HepG2 (cell line): Measurements from ENCODE around the gene PTK7. TPM values are rescaled to one million over a fixed set of nuclear protein-coding genes. Genes with fewer than 3 reads are reported as not detected.

Experiments used
- DNMT1 ChIP-seq: sonication (generic); formaldehyde crosslinking; IDR thresholded peaks from 2 replicates; pipeline ENCODE4 v1.5.1; 2020; ENCODE audit warnings: mild to moderate bottlenecking, missing genetic modification reagents
- DNMT3B ChIP-seq: conservative IDR thresholded peaks from 2 replicates; pipeline ENCODE4 v1.6.1; 2016; ENCODE audit warnings: missing biosample characterization, control low read depth
- ETV6 ChIP-seq: sonication (generic); formaldehyde crosslinking; conservative IDR thresholded peaks from 2 replicates; pipeline ENCODE4 v1.4.0; 2020; ENCODE audit warnings: missing genetic modification reagents
- MLLT10 ChIP-seq: sonication (generic); formaldehyde crosslinking; IDR thresholded peaks from 2 replicates; pipeline ENCODE4 v1.4.0; 2020; ENCODE audit warnings: missing genetic modification reagents
- PAF1 ChIP-seq: IDR thresholded peaks from 2 replicates; pipeline ENCODE4 v1.6.1; 2016; ENCODE audit warnings: missing genetic modification reagents, missing compliant biosample characterization
- POLR2AphosphoS2 ChIP-seq: IDR thresholded peaks from 2 replicates; pipeline ENCODE4 v1.6.1; 2011; ENCODE audit warnings: low read depth, low read length, improper control_type of control experiment
- SPEN ChIP-seq: sonication (generic); formaldehyde crosslinking; IDR thresholded peaks from 2 replicates; pipeline ENCODE4 v1.5.1; 2020; ENCODE audit warnings: low read depth, mild to moderate bottlenecking, missing genetic modification reagents
- ZBTB44 ChIP-seq: sonication (generic); formaldehyde crosslinking; IDR thresholded peaks from 2 replicates; pipeline ENCODE4 v1.4.0; 2020; ENCODE audit warnings: missing genetic modification reagents
- ZNF235 ChIP-seq: sonication (generic); formaldehyde crosslinking; IDR thresholded peaks from 2 replicates; pipeline ENCODE4 v1.8.1; 2023; ENCODE audit warnings: mild to moderate bottlenecking, missing genetic modification reagents, borderline replicate concordance
- ZNF24 ChIP-seq: fragments of 450-650 bp; IDR thresholded peaks from 2 replicates; pipeline ENCODE4 v1.6.1; 2017; ENCODE audit warnings: antibody characterized with exemption, mild to moderate bottlenecking
- ZNF256 ChIP-seq: sonication (generic); formaldehyde crosslinking; conservative IDR thresholded peaks from 2 replicates; pipeline ENCODE4 v1.4.0; 2020; ENCODE audit warnings: missing genetic modification reagents
- ZNF468 ChIP-seq: sonication (generic); formaldehyde crosslinking; IDR thresholded peaks from 2 replicates; pipeline ENCODE4 v1.8.0; 2022; ENCODE audit warnings: mild to moderate bottlenecking, moderate library complexity, missing genetic modification reagents
- ZNF484 ChIP-seq: sonication (generic); formaldehyde crosslinking; IDR thresholded peaks from 2 replicates; pipeline ENCODE4 v1.5.1; 2020; ENCODE audit warnings: mild to moderate bottlenecking, low read depth, missing genetic modification reagents, borderline replicate concordance
- ZNF83 ChIP-seq: sonication (generic); formaldehyde crosslinking; IDR thresholded peaks from 2 replicates; pipeline ENCODE4 v1.4.0; 2020; ENCODE audit warnings: missing genetic modification reagents, mild to moderate bottlenecking, borderline replicate concordance
- polyA plus RNA-seq, 8 experiments: library from polyadenylated mRNA; depleted of rRNA in 3 of 8; stranded (reverse) in 7 of 8; unstranded in 1 of 8; fragments of >200 nt; fragmentation: Illumina TruSeq in 4 of 8; extraction: Trizol in 4 of 8; gene quantifications; 2 replicates each; pipeline versions ENCODE4 v1.2.1 to v1.2.3, GENCODE V29; 2011 to 2016; ENCODE audit warnings: low read depth in 4 of 8, missing spikeins in 1 of 8, mixed read lengths in 1 of 8; ENCODE audit not compliant: insufficient read depth in 1 of 8
- total RNA-seq, 5 experiments: library from RNA; depleted of rRNA; stranded (reverse); fragments of >200 nt; fragmentation: Illumina TruSeq; extraction: Trizol; gene quantifications; 2 replicates each; pipeline ENCODE4 v1.2.3, GENCODE V29; 2016; ENCODE audit warnings: low read depth in 1 of 5
- TF ChIP-seq, protein P1 (sequence below): IDR thresholded peaks from 2 replicates; pipeline ENCODE4 v1.6.1; 2016
- TF ChIP-seq, protein P2 (sequence below): sonication (generic); formaldehyde crosslinking; IDR thresholded peaks from 2 replicates; pipeline ENCODE4 v1.5.1; 2020; ENCODE audit warnings: mild to moderate bottlenecking, missing genetic modification reagents, borderline replicate concordance
- TF ChIP-seq, protein P3 (sequence below): IDR thresholded peaks from 2 replicates; pipeline ENCODE4 v1.6.1; 2016; ENCODE audit warnings: low read depth
- TF ChIP-seq, protein P4 (sequence below): sonication (generic); formaldehyde crosslinking; IDR thresholded peaks from 2 replicates; pipeline ENCODE4 v1.8.0; 2022; ENCODE audit warnings: mild to moderate bottlenecking, missing genetic modification reagents, moderate library complexity
- TF ChIP-seq, protein P5 (sequence below): sonication (generic); formaldehyde crosslinking; IDR thresholded peaks from 2 replicates; pipeline ENCODE4 v1.4.0; 2020; ENCODE audit warnings: missing genetic modification reagents
- TF ChIP-seq, protein P6 (sequence below): IDR thresholded peaks from 2 replicates; pipeline ENCODE4 v1.6.1; 2016; ENCODE audit warnings: low read depth, borderline replicate concordance

Gene PTK7
- total and polyA plus RNA-seq, 2 of the 13 experiments (the other 11 are each of a cell fraction or from before 2014, with no cell fraction given) = 98.5 to 99.8 TPM

GRCh38 chr6:43075670-43076463 lies at the start of gene PTK7 (continued):
- TF ChIP-seq, protein P1, sequence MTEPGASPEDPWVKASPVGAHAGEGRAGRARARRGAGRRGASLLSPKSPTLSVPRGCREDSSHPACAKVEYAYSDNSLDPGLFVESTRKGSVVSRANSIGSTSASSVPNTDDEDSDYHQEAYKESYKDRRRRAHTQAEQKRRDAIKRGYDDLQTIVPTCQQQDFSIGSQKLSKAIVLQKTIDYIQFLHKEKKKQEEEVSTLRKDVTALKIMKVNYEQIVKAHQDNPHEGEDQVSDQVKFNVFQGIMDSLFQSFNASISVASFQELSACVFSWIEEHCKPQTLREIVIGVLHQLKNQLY = no peak
- TF ChIP-seq, protein P2, sequence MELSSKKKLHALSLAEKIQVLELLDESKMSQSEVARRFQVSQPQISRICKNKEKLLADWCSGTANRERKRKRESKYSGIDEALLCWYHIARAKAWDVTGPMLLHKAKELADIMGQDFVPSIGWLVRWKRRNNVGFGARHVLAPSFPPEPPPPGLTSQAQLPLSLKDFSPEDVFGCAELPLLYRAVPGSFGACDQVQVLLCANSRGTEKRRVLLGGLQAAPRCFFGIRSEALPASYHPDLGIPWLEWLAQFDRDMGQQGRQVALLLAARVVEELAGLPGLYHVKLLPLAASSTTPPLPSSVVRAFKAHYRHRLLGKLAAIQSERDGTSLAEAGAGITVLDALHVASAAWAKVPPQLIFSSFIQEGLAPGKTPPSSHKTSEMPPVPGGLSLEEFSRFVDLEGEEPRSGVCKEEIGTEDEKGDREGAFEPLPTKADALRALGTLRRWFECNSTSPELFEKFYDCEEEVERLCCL (CRISPR knock-in tag) = no peak
- TF ChIP-seq ZNF24 (no peak), MLLT10 (CRISPR knock-in tag) (no peak), ZNF235 (CRISPR knock-in tag) (0 out of 2 replicates have a peak, but pooled peaks have one; percentile 2), ETV6 (CRISPR knock-in tag) (no peak), PAF1 (no peak), SPEN (CRISPR knock-in tag) (no peak), ZNF468 (CRISPR knock-in tag) (no peak), DNMT1 (CRISPR knock-in tag) (0 out of 2 replicates have a peak, but pooled peaks have one; percentile 79), ZBTB44 (CRISPR knock-in tag) (no peak), POLR2AphosphoS2 (no peak), ZNF256 (CRISPR knock-in tag) (no peak), DNMT3B (CRISPR knock-in tag) (no peak), ZNF83 (CRISPR knock-in tag) (no peak), ZNF484 (CRISPR knock-in tag) (no peak)
- TF ChIP-seq, protein P3, sequence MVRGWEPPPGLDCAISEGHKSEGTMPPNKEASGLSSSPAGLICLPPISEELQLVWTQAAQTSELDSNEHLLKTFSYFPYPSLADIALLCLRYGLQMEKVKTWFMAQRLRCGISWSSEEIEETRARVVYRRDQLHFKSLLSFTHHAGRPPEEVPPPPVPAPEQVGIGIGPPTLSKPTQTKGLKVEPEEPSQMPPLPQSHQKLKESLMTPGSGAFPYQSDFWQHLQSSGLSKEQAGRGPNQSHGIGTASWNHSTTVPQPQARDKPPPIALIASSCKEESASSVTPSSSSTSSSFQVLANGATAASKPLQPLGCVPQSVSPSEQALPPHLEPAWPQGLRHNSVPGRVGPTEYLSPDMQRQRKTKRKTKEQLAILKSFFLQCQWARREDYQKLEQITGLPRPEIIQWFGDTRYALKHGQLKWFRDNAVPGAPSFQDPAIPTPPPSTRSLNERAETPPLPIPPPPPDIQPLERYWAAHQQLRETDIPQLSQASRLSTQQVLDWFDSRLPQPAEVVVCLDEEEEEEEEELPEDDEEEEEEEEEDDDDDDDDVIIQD (CRISPR knock-in tag) = no peak
- TF ChIP-seq, protein P4, sequence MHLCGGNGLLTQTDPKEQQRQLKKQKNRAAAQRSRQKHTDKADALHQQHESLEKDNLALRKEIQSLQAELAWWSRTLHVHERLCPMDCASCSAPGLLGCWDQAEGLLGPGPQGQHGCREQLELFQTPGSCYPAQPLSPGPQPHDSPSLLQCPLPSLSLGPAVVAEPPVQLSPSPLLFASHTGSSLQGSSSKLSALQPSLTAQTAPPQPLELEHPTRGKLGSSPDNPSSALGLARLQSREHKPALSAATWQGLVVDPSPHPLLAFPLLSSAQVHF (CRISPR knock-in tag) = peak; percentile 12; the same call in 1 of the 2 replicates
- TF ChIP-seq, protein P5, sequence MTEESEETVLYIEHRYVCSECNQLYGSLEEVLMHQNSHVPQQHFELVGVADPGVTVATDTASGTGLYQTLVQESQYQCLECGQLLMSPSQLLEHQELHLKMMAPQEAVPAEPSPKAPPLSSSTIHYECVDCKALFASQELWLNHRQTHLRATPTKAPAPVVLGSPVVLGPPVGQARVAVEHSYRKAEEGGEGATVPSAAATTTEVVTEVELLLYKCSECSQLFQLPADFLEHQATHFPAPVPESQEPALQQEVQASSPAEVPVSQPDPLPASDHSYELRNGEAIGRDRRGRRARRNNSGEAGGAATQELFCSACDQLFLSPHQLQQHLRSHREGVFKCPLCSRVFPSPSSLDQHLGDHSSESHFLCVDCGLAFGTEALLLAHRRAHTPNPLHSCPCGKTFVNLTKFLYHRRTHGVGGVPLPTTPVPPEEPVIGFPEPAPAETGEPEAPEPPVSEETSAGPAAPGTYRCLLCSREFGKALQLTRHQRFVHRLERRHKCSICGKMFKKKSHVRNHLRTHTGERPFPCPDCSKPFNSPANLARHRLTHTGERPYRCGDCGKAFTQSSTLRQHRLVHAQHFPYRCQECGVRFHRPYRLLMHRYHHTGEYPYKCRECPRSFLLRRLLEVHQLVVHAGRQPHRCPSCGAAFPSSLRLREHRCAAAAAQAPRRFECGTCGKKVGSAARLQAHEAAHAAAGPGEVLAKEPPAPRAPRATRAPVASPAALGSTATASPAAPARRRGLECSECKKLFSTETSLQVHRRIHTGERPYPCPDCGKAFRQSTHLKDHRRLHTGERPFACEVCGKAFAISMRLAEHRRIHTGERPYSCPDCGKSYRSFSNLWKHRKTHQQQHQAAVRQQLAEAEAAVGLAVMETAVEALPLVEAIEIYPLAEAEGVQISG (CRISPR knock-in tag) = peak; percentile 11; the same call in 1 of the 2 replicates
- TF ChIP-seq, protein P6, sequence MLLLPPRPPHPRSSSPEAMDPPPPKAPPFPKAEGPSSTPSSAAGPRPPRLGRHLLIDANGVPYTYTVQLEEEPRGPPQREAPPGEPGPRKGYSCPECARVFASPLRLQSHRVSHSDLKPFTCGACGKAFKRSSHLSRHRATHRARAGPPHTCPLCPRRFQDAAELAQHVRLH (CRISPR knock-in tag) = no peak
